Measurements from ENCODE around the gene TAF11L7.
"Not testable (repeated sequence)": the region's sequence is repeated elsewhere in the genome, so short reads cannot be mapped to it uniquely, and the experiment has no call there.

TAF11L7 gene

GRCh38 chr5:17585658-17586057 lies at the start of gene TAF11L7:
Gene TAF11L7, minus strand, starts transcription at chr5:17585758.
- DNase-seq, result not testable (repeated sequence)

- no peak for DNase-seq
Observed at GRCh38 chr5:17634160-17634559, 48.6 kb upstream of the TAF11L7 start, which contains the start of gene TAF11L14. Gene TAF11L14, plus strand, starts transcription at chr5:17634460.

- not testable (repeated sequence) for DNase-seq
Observed at GRCh38 chr5:17631788-17632187, 46.2 kb upstream of the TAF11L7 start, which contains the start of gene TAF11L13. Gene TAF11L13, plus strand, starts transcription at chr5:17632088.

GRCh38 chr5:17625686-17626085 lies 40.1 kb upstream of the TAF11L7 start:
- no peak for DNase-seq

GRCh38 chr5:17620627-17621026 lies 35.1 kb upstream of the TAF11L7 start:
- no peak for DNase-seq

- DNase-seq, result no peak
Observed at GRCh38 chr5:17619354-17619753, 33.8 kb upstream of the TAF11L7 start.

GRCh38 chr5:17614872-17615605 lies 29.5 kb upstream of the TAF11L7 start:
- DNase-seq, result no peak

GRCh38 chr5:17610092-17610491 lies 24.5 kb upstream of the TAF11L7 start, which contains the start of gene TAF11L12:
Gene TAF11L12, plus strand, starts transcription at chr5:17610392.
- not testable (repeated sequence) for DNase-seq

- DNase-seq, result not testable (repeated sequence)
Observed at GRCh38 chr5:17607461-17607860, 21.9 kb upstream of the TAF11L7 start.

- DNase-seq, result no peak
Observed at GRCh38 chr5:17604951-17605350, 19.4 kb upstream of the TAF11L7 start.

- DNase-seq, result not testable (repeated sequence)
Observed at GRCh38 chr5:17603880-17604279, 18.3 kb upstream of the TAF11L7 start, which contains the start of gene TAF11L11. Gene TAF11L11, plus strand, starts transcription at chr5:17604183.

GRCh38 chr5:17597728-17598127 lies 12.2 kb upstream of the TAF11L7 start, which contains the start of gene TAF11L10:
Gene TAF11L10, minus strand, starts transcription at chr5:17597828.
- DNase-seq, result not testable (repeated sequence)

- not testable (repeated sequence) for DNase-seq
Observed at GRCh38 chr5:17594255-17594654, 8.7 kb upstream of the TAF11L7 start, which contains the start of gene TAF11L9. Gene TAF11L9, minus strand, starts transcription at chr5:17594394.

- DNase-seq, result not testable (repeated sequence)
Observed at GRCh38 chr5:17590860-17591259, 5.3 kb upstream of the TAF11L7 start, which contains the start of gene TAF11L8. Gene TAF11L8, minus strand, starts transcription at chr5:17590960.

All from hippocampal formation (tissue), 2 donors.